Nephron progenitor cell (in vitro differentiated cells): ENCODE results near the gene MFSD2B.

ENCODE experiments used
- DNase-seq: peaks from one replicate; pipeline ENCODE4 v3.0.0; 2021
- H3K27ac Mint-ChIP-seq: 2 replicates; pipeline ENCODE4 v1.8.0; 2021; ENCODE audit warnings: mild to moderate bottlenecking, moderate library complexity, mixed read lengths
- H3K27me3 Mint-ChIP-seq: 2 replicates; pipeline ENCODE4 v1.8.0; 2021; ENCODE audit warnings: mild to moderate bottlenecking, low read depth, mixed read lengths; ENCODE audit not compliant: poor library complexity
- H3K36me3 Mint-ChIP-seq: 2 replicates; pipeline ENCODE4 v1.8.0; 2021; ENCODE audit warnings: low read depth, mixed read lengths
- H3K4me1 Mint-ChIP-seq: 2 replicates; pipeline ENCODE4 v1.8.0; 2021; ENCODE audit warnings: mixed read lengths
- H3K4me3 Mint-ChIP-seq: 2 replicates; pipeline ENCODE4 v1.8.0; 2021; ENCODE audit warnings: mild to moderate bottlenecking, moderate library complexity, mixed read lengths
- H3K9me3 Mint-ChIP-seq: 2 replicates; pipeline ENCODE4 v1.8.0; 2021; ENCODE audit warnings: mild to moderate bottlenecking, moderate library complexity, mixed read lengths
- TF ChIP-seq, protein P1 (sequence below): fragments of 200-600 bp; sonication (generic); IDR thresholded peaks from 2 replicates; pipeline ENCODE4 v1.5.0; 2021; ENCODE audit warnings: antibody characterized with exemption

Gene MFSD2B

DNA sequence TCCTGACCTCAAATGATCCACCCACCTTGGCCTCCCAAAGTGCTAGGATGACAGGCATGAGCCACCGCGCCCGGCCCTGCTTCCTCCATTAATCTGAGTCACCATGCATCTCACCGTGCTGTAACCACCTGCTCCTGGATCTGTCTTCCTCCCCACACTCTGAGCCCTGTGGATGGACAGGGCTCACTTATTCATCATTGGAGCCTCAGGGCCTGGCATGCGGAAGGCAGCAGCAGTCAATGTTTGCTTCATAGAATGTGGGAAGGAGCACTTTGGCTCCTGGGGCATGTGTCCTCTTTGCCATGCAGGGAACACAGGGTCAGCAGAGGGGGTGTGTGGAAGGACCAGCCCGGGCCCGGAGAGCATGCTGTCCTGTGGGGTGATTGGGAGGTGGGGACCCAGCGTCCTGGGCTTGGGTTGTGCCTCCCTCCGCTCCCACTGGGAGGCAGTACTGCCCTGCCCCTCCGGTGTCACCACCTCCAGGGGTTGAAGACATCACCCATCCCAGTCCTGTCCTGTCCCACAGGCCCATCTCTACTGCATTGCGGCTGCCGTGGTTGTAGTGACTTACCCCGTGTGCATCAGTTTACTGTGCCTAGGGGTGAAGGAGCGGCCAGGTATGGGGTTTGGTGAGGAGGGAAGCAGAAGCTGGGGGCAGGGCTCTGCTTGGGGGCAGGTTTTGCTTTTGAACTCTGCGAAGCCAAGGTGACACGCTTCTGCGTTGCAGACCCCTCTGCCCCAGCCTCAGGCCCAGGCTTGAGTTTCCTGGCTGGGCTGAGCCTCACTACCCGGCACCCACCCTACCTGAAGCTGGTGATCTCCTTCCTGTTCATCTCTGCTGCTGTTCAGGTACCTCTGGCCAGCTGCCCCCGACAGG is 11.5 kb downstream of the MFSD2B start:
- no peak for DNase-seq
- Mint-ChIP-seq H3K27me3 (no peaks in the 10 kb centered on the region), H3K4me3 (no peak overlapping the region), H3K9me3 (no peaks in the 10 kb centered on the region), H3K27ac (peak overlapping the region; percentile 62), H3K4me1 (peaks cover under 1% of the 10 kb centered on the region), H3K36me3 (peaks cover 8% of the 10 kb centered on the region)
- TF ChIP-seq, protein P1, sequence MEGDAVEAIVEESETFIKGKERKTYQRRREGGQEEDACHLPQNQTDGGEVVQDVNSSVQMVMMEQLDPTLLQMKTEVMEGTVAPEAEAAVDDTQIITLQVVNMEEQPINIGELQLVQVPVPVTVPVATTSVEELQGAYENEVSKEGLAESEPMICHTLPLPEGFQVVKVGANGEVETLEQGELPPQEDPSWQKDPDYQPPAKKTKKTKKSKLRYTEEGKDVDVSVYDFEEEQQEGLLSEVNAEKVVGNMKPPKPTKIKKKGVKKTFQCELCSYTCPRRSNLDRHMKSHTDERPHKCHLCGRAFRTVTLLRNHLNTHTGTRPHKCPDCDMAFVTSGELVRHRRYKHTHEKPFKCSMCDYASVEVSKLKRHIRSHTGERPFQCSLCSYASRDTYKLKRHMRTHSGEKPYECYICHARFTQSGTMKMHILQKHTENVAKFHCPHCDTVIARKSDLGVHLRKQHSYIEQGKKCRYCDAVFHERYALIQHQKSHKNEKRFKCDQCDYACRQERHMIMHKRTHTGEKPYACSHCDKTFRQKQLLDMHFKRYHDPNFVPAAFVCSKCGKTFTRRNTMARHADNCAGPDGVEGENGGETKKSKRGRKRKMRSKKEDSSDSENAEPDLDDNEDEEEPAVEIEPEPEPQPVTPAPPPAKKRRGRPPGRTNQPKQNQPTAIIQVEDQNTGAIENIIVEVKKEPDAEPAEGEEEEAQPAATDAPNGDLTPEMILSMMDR: peak; percentile 12

DNA sequence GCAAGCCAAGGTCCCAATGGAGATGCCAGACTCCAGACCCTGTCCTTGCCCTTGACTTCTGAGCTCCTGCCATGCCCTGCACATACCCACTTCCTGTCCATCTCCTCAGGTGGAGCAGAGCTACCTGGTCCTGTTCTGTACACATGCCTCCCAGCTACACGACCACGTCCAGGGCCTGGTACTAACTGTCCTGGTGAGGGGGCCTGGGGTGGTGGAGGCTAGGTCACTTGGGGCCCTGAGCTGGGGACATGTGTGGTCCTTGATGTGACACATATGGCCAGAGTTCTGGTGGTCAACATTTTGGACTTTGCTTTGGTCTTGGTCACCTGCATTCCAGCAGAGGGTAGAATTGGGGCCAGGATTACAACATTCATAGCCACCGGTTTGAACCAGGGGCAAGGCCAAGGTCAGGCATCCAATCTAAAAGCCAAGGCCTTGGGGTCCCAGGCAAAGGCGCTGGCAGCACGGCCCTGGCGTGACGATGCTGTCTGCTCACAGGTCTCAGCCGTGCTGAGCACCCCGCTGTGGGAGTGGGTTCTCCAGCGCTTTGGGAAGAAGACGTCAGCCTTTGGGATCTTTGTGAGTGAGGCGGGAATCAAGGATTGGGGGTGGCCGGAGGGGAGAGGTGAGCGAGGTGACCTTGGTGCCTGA is 12.6 kb downstream of the MFSD2B start:
- no peak overlapping the region for H3K4me3 Mint-ChIP-seq
- TF ChIP-seq, protein P1: no peak
- H3K27me3 Mint-ChIP-seq: no peaks in the 10 kb centered on the region
- no peaks in the 10 kb centered on the region for H3K9me3 Mint-ChIP-seq
- H3K36me3 Mint-ChIP-seq: peaks cover 16% of the 10 kb centered on the region
- no peak for DNase-seq
- no peaks in the 10 kb centered on the region for H3K4me1 Mint-ChIP-seq
- H3K27ac Mint-ChIP-seq: no peak overlapping the region

DNA sequence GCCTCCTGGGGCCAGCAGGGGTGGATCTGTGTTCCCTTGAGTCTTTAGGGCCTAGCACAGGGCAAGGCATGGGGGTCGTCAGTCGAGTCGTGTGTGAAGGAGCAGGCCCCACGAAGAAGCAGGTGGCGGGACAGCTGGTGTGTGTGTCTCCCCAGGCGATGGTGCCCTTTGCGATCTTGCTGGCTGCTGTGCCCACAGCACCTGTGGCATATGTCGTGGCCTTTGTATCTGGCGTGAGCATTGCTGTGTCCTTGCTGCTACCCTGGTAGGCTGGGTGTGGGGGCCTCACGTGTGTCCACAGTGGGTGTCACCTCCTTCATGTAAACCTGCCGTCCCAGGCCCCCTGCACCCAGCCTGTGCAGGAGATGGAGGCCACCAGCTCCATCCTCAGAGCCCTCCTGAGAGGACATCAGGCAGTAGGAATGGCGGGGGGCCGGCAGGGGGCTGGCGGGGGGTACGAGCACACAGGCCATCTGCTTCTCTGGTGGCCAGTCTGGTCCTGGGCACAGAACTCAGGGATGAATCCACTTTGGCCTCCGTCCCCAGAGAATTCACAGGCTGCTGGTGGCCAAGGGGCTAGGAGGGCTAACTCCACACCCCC is 13.2 kb downstream of the MFSD2B start:
- Mint-ChIP-seq H3K4me1 (no peaks in the 10 kb centered on the region), H3K27ac (no peak overlapping the region)
- TF ChIP-seq, protein P1: no peak

DNA sequence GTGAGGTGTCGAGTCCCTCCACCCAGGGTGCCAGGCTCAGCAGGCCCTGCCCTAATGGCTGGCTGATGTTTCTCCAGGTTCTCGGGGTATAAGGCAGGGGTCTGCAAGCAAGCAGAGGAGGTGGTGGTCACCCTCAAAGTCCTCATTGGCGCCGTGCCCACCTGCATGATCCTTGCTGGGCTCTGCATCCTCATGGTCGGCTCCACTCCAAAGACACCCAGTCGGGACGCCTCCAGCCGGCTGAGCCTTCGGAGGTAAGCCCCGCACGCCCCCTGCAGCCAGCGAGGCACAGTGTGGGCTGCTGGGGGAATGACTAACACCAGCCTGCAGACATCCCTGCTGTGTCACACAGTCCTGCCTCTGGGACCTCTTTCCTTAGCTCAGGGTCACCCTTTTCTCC is 14.1 kb downstream of the MFSD2B start:
- H3K4me3 Mint-ChIP-seq: no peak overlapping the region

More for the DNA sequence above, 13.2 kb downstream of the MFSD2B start:
- Mint-ChIP-seq H3K4me3 (no peak overlapping the region), H3K36me3 (peaks cover 20% of the 10 kb centered on the region), H3K27me3 (no peaks in the 10 kb centered on the region), H3K9me3 (no peaks in the 10 kb centered on the region)
- DNase-seq: no peak

DNA sequence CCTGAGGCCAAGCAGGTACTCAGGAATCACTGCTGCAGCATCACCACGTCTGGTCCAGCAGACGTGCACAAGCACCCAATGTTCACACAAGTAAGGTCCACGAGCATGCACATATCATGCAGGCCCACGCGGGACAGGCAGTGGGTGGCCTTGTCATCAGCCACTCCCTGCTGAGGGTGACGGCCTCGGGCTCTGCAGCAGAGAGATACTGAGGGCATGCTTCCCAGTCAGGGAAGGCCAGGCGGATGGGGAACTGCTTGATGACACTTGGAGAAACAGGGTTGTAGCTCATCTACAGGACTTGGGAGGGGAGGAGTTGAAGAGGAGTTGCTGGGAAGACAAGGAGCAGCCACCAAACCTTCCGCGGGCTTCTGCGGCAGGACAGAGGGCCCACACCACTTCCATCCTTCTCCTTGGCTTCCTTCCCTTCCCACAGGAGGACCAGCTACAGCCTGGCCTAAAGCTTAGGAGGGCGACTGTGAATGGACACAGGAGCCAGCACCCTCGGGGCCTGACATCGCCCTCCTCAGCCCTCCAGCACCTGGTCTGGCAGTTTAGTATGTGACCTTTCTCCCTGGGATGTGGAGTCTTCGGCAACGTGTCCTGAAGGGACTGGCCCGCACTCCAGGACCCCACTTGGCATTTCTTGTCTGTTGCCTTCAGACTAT is 15.2 kb downstream of the MFSD2B start:
- no peak for DNase-seq
- peak overlapping the region; percentile 48 for H3K27ac Mint-ChIP-seq
- H3K27me3 Mint-ChIP-seq: no peaks in the 10 kb centered on the region
- no peak overlapping the region for H3K4me3 Mint-ChIP-seq
- no peaks in the 10 kb centered on the region for H3K4me1 Mint-ChIP-seq
- peaks cover 38% of the 10 kb centered on the region for H3K36me3 Mint-ChIP-seq
- no peaks in the 10 kb centered on the region for H3K9me3 Mint-ChIP-seq
- TF ChIP-seq, protein P1: no peak

More for the DNA sequence above, 14.1 kb downstream of the MFSD2B start:
- H3K27ac Mint-ChIP-seq: no peak overlapping the region
- no peaks in the 10 kb centered on the region for H3K4me1 Mint-ChIP-seq
- TF ChIP-seq, protein P1: no peak
- no peaks in the 10 kb centered on the region for H3K27me3 Mint-ChIP-seq
- no peaks in the 10 kb centered on the region for H3K9me3 Mint-ChIP-seq
- no peak for DNase-seq
- peaks cover 27% of the 10 kb centered on the region for H3K36me3 Mint-ChIP-seq
